HL-60 (cell line): ENCODE measurements around the gene PTPRM.

Experiments
- POLR2AphosphoS5 ChIP-seq: IDR thresholded peaks from 2 replicates; pipeline ENCODE4 v1.6.1; 2012; ENCODE audit warnings: low read depth
- TF ChIP-seq, protein P1 (sequence below): IDR thresholded peaks from one replicate; pipeline ENCODE4 v1.5.1; 2011; ENCODE audit warnings: low read length, control low read depth, inconsistent platforms; ENCODE audit not compliant: insufficient read depth
- TF ChIP-seq, protein P2 (sequence below): IDR thresholded peaks from 2 replicates; pipeline ENCODE4 v1.6.1; 2012; ENCODE audit warnings: low read depth; ENCODE audit not compliant: insufficient replicate concordance

GRCh38 chr18:7749008-7749405 is 181.9 kb downstream of the PTPRM start:
- TF ChIP-seq, protein P1, sequence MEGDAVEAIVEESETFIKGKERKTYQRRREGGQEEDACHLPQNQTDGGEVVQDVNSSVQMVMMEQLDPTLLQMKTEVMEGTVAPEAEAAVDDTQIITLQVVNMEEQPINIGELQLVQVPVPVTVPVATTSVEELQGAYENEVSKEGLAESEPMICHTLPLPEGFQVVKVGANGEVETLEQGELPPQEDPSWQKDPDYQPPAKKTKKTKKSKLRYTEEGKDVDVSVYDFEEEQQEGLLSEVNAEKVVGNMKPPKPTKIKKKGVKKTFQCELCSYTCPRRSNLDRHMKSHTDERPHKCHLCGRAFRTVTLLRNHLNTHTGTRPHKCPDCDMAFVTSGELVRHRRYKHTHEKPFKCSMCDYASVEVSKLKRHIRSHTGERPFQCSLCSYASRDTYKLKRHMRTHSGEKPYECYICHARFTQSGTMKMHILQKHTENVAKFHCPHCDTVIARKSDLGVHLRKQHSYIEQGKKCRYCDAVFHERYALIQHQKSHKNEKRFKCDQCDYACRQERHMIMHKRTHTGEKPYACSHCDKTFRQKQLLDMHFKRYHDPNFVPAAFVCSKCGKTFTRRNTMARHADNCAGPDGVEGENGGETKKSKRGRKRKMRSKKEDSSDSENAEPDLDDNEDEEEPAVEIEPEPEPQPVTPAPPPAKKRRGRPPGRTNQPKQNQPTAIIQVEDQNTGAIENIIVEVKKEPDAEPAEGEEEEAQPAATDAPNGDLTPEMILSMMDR, result no peak
- no peak for TF ChIP-seq POLR2AphosphoS5
- TF ChIP-seq, protein P2, sequence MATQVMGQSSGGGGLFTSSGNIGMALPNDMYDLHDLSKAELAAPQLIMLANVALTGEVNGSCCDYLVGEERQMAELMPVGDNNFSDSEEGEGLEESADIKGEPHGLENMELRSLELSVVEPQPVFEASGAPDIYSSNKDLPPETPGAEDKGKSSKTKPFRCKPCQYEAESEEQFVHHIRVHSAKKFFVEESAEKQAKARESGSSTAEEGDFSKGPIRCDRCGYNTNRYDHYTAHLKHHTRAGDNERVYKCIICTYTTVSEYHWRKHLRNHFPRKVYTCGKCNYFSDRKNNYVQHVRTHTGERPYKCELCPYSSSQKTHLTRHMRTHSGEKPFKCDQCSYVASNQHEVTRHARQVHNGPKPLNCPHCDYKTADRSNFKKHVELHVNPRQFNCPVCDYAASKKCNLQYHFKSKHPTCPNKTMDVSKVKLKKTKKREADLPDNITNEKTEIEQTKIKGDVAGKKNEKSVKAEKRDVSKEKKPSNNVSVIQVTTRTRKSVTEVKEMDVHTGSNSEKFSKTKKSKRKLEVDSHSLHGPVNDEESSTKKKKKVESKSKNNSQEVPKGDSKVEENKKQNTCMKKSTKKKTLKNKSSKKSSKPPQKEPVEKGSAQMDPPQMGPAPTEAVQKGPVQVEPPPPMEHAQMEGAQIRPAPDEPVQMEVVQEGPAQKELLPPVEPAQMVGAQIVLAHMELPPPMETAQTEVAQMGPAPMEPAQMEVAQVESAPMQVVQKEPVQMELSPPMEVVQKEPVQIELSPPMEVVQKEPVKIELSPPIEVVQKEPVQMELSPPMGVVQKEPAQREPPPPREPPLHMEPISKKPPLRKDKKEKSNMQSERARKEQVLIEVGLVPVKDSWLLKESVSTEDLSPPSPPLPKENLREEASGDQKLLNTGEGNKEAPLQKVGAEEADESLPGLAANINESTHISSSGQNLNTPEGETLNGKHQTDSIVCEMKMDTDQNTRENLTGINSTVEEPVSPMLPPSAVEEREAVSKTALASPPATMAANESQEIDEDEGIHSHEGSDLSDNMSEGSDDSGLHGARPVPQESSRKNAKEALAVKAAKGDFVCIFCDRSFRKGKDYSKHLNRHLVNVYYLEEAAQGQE, result no peak
